Left lung (tissue), 10 donors: ENCODE data around the gene SLC38A3. TPM values are rescaled to one million over a fixed set of nuclear protein-coding genes. Genes with fewer than 3 reads are reported as not detected.

Experiments
- ATAC-seq: fragments of 200-7000 bp; cut with Tn5 transposase; one replicate; pipeline ENCODE4 v1.9.1; 2020; ENCODE audit warnings: moderate library complexity
- DNase-seq, 4 donors: peaks; one replicate each; pipeline ENCODE4 v3.0.0-alpha.2; 2013 to 2020
- H3K27ac ChIP-seq, 2 donors: fragments of 200-600 bp; sonication (generic) in 1 of 2; one replicate each; pipeline versions ENCODE4 v1.5.0 to v1.8.0; 2020 to 2021
- H3K27me3 ChIP-seq, 2 donors: fragments of 200-600 bp; sonication (generic) in 1 of 2; one replicate each; pipeline versions ENCODE4 v1.5.0 to v1.8.0; 2020 to 2021
- H3K36me3 ChIP-seq, 2 donors: fragments of 200-600 bp; sonication (generic) in 1 of 2; one replicate each; pipeline versions ENCODE4 v1.5.0 to v1.8.0; 2020 to 2021
- H3K4me1 ChIP-seq, 2 donors: fragments of 200-600 bp; one replicate each; pipeline ENCODE4 v1.8.0; 2021
- H3K4me3 ChIP-seq, 2 donors: fragments of 200-600 bp; sonication (generic) in 1 of 2; one replicate each; pipeline versions ENCODE4 v1.5.0 to v1.8.0; 2020 to 2021; ENCODE audit warnings: mild to moderate bottlenecking in 1 of 2
- H3K9me3 ChIP-seq, 2 donors: fragments of 200-600 bp; sonication (generic) in 1 of 2; one replicate each; pipeline versions ENCODE4 v1.5.0 to v1.8.0; 2020 to 2021
- intact Hi-C, 2 donors: fragments of 100-400 bp; cut with DNase I; formaldehyde crosslinking; loops; one replicate each; pipeline versions ENCODE4 v1.11.2 to v1.14.2; 2022
- polyA plus RNA-seq, 6 donors: library from polyadenylated mRNA; unstranded; fragments of 120-200 nt; gene quantifications; one replicate each; pipeline ENCODE4 v1.2.1, GENCODE V29; 2013; ENCODE audit not compliant: insufficient read length in 6 of 6
- total RNA-seq, 2 donors: library from RNA; stranded (reverse); fragmentation: NEBNext Ultra II Directional; extraction: Animal tissue kit (Norgen Biotek cat#: 25700); gene quantifications; one replicate each; pipeline ENCODE4 v1.2.1, GENCODE V29; 2021
- TF ChIP-seq, protein P1 (sequence below), 2 donors: fragments of 200-600 bp; sonication (generic) in 1 of 2; IDR thresholded peaks; one replicate each; pipeline versions ENCODE4 v1.5.0 to v1.8.0; 2021; ENCODE audit warnings: antibody characterized with exemption in 2 of 2
- donor health status: DM: no; HTN: yes; CAD: no.
- donor health status: DM: no; HTN: no; CAD: no.

SLC38A3 gene
- total and polyA plus RNA-seq, 8 donors = 0.23 to 10.9 (median 7.8) TPM; not detected in 1

DNA sequence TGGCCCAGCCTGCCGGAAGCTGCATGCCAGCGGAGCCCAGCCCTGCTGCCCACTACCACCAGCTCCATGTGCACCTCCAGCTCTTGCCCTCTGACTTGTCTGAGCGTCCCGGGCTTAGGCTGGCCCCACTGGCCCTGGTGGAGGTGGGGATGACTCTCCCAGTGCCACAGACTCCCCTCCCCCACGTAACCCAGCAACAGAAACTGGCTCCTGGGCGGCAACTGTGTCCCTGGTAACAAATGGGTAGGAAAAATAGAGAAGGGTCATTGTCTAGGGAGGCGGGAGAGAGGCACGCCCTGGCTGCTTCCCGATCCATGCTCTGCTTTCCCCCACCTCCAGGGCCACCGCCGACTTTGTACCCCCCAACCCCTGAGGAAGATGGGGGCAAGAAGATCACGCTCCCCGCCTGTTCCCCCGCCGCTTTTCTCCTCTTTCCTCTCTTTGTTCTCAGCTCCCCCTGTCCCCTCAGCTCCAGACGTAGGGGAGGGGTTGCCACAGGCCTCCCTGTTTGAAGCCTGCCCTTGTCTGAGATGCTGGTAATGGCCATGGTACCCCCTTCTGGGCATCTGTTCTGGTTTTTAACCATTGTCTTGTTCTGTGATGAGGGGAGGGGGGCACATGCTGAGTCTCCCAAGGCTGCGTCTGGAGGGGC, 53.1 kb downstream of the SLC38A3 start:
- Histone ChIP-seq H3K4me3 (no peak overlapping the region), H3K27ac (peak overlapping the region; percentile 88 to 98), H3K4me1 (peaks cover 10 to 83% of the 10 kb centered on the region in 2 donors), H3K9me3 (no peaks in the 10 kb centered on the region), H3K36me3 (peaks cover 0 to 66% of the 10 kb centered on the region in 2 donors), H3K27me3 (no peaks in the 10 kb centered on the region)
- DNase-seq = no peak
- TF ChIP-seq, protein P1, sequence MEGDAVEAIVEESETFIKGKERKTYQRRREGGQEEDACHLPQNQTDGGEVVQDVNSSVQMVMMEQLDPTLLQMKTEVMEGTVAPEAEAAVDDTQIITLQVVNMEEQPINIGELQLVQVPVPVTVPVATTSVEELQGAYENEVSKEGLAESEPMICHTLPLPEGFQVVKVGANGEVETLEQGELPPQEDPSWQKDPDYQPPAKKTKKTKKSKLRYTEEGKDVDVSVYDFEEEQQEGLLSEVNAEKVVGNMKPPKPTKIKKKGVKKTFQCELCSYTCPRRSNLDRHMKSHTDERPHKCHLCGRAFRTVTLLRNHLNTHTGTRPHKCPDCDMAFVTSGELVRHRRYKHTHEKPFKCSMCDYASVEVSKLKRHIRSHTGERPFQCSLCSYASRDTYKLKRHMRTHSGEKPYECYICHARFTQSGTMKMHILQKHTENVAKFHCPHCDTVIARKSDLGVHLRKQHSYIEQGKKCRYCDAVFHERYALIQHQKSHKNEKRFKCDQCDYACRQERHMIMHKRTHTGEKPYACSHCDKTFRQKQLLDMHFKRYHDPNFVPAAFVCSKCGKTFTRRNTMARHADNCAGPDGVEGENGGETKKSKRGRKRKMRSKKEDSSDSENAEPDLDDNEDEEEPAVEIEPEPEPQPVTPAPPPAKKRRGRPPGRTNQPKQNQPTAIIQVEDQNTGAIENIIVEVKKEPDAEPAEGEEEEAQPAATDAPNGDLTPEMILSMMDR (IDR thresholded peaks at IDR 0.05) = no peak
- ATAC-seq = no peak
- intact Hi-C loops = no loop called here

DNA sequence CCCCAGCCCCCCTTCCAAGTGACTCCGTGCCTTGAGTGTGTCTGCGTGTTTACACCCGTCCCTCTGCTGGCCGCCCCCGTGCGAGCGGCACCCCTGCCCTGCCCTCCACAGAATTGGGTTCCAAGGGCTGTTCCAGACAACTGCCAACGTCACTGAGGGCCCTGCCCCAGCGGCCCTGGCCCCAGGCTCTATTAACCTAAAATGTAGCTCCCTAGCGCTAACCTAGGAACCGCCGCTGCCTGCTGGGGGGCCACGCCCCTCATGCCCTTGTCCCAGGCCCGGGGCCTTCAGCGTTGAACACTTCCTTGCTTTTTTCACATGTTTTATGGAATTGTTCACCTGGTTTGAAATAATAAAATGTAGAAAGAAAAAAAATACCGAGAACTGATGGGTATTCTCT, 53.9 kb downstream of the SLC38A3 start:
- Histone ChIP-seq H3K4me1 (peaks cover 13 to 81% of the 10 kb centered on the region in 2 donors), H3K9me3 (no peaks in the 10 kb centered on the region), H3K27ac (peak overlapping the region; percentile 88 to 98), H3K27me3 (no peaks in the 10 kb centered on the region), H3K4me3 (no peak overlapping the region), H3K36me3 (peaks cover 0 to 58% of the 10 kb centered on the region in 2 donors)
- DNase-seq = peak in 1 of 4 donors; percentile 53
- intact Hi-C loops = no loop called here
- TF ChIP-seq, protein P1 (IDR thresholded peaks at IDR 0.05) = no peak
- ATAC-seq = no peak

DNA sequence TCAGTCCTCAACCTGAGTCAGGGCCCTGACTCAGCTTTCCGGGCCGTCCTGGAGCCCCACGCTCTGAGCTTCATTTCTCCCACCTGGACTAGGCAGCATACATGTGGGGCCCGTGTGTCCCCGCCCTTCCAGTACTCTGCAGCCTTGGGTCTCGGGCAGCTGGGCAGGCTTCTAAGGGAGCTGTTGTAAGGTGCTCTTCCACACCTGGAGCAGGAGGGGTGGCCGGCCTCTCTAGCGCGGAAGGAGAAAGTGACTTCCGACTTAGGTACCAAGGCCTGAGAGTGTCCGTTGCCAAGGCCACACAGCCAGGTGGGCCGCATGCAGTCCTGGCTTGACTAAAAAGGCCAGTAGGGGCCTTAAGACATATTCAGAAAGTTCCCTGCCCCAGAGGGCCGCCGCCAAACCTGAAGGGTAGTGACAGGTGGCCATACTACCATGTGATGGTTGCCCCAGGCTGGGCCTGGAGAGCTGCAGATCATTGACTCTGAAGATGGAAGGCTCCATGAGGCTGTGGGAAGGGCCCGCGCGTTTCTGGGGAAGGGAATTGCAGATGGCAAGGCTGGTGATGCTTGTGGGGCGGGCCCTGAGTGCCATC, 54.5 kb downstream of the SLC38A3 start:
- Histone ChIP-seq H3K27ac (peak overlapping the region; percentile 88 to 98), H3K4me1 (peaks cover 19 to 81% of the 10 kb centered on the region in 2 donors), H3K36me3 (peaks cover 0 to 53% of the 10 kb centered on the region in 2 donors), H3K9me3 (no peaks in the 10 kb centered on the region), H3K4me3 (peak overlapping the region in 1 of 2 donors; percentile 37), H3K27me3 (no peaks in the 10 kb centered on the region)
- TF ChIP-seq, protein P1 (IDR thresholded peaks at IDR 0.05) = no peak
- intact Hi-C loops = no loop called here
- DNase-seq = peak in 1 of 4 donors; percentile 55
- no peak for ATAC-seq

DNA sequence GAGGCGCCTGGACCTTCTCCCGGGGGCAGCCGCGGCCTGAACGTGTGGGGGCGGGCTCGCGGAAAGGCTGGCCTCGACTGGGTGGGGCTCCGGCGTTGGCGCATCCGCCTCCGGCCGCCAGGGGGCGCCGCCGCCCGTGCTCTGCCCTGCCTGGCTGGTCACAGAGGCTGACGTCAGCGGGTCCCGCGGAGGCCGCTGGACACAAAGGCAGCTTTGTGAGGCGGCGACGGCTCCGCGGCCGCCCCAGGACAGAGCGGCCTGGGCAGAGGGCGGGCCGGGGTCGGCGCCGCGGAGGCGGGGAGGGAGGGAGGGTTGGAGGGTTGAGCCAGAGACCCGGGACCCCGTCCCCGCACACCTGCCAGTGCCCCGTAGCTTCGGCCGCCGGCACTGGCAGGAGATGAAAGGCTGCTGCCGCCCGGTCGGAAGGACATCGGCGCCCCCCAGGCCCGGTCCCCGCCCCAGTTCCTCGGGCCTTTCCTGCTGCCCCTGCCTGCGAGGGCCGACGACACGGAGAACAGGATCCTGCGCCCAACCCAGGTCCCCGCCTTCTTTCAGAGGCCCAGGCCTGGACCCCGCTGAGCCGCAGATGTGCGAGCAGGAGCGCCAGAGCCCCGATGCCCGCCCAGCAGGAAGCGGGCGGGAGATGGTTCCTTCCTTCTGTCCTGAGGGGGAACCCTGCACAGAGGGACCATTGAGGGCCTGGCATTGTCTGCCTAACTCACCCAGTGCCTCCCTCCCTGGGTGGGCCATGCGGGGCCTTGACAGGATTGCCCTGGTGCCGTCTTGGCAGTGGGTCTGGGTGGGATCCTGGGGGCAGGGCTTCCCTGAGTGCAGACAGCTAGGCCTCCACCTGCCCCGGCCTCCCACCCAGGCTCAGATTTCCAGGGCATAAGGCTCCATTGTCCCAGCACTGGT, 55.2 kb downstream of the SLC38A3 start:
- Histone ChIP-seq H3K4me3 (peak overlapping the region; percentile 37 to 42), H3K9me3 (no peaks in the 10 kb centered on the region), H3K4me1 (peaks cover 26 to 81% of the 10 kb centered on the region in 2 donors), H3K27me3 (no peaks in the 10 kb centered on the region), H3K36me3 (peaks cover 0 to 45% of the 10 kb centered on the region in 2 donors), H3K27ac (peak overlapping the region; percentile 88 to 98)
- DNase-seq (peak; percentile 91 to 99 (median 95)), ATAC-seq (peak; percentile 83)
- TF ChIP-seq, protein P1 (IDR thresholded peaks at IDR 0.05) = peak; percentile 94 to 99
- intact Hi-C loops = no loop called here
